HG03139 (cell line): Measurements from ENCODE around the gene CDH2.

Source experiments
- ATAC-seq: cut with Tn5 transposase; IDR thresholded peaks from one replicate; pipeline ENCODE4 v1.9.1; 2021; ENCODE audit not compliant: unreplicated experiment

CDH2 gene

DNA sequence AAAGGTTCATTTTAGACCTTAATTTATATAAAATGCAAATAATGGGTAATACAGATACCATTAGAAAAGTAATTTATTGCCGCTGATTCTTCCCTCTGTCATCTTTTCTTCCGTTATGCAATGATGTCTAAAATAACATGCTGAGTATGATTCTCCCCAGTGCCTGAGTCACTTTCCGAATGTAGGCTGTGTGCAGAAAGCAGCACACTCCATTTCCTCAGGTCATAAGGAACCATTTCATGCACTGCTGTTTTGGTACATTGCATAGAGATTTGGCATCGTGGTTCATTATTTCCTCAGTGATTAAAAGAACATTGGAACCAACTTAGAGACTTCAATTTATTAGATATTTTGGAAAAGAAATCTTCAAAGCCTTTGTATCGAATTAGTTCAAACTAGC is 173.5 kb downstream of the CDH2 start:
- no peak for ATAC-seq

GRCh38 chr18:28002841-28003240 is 174.1 kb downstream of the CDH2 start:
- ATAC-seq, result no peak

- ATAC-seq, result no peak
Observed at GRCh38 chr18:27996801-27997272, 180.1 kb downstream of the CDH2 start.

GRCh38 chr18:27995770-27996502 is 181.0 kb downstream of the CDH2 start:
- ATAC-seq, result no peak

DNA sequence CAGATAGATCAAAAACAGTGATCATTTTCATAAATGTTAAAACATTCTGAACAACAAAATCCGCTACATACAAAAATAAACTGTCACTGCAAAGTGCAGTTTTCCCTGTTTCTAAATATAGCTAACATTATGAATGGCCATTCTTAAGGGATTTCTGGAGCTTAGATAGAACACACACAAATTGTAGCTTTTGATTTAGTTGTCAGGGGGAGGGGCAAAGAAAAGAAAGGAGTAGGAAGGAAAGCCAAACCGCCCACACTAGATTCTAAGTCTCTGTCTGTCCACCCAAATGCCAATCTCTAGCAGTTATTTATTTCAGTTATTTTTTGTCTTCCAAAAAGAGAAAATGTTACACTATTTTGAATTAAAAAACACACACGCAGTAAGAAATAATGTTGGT is 182.4 kb downstream of the CDH2 start:
- no peak for ATAC-seq

- ATAC-seq, result no peak
Observed at GRCh38 chr18:27991391-27991790, 185.5 kb downstream of the CDH2 start.

GRCh38 chr18:27985832-27986231 is 191.1 kb downstream of the CDH2 start:
- no peak for ATAC-seq

DNA sequence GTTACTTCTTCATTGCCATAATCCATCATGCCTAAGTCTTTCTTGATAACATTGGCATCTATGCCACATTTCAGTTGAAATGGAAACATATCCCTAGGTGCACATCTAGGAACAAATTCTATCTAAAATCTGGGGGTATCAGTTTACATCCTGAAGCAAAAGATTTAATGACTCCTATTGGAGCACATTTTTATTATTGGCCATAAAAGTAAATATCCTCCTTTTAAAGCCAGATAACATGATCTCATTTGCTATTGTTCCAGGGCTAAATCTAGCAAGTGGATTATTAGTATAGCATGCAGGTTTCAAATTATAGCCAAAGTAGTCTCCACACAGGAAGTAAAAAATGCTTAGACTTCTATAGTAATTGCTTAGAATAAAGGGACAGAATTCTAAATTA is 193.2 kb downstream of the CDH2 start:
- ATAC-seq, result no peak

DNA sequence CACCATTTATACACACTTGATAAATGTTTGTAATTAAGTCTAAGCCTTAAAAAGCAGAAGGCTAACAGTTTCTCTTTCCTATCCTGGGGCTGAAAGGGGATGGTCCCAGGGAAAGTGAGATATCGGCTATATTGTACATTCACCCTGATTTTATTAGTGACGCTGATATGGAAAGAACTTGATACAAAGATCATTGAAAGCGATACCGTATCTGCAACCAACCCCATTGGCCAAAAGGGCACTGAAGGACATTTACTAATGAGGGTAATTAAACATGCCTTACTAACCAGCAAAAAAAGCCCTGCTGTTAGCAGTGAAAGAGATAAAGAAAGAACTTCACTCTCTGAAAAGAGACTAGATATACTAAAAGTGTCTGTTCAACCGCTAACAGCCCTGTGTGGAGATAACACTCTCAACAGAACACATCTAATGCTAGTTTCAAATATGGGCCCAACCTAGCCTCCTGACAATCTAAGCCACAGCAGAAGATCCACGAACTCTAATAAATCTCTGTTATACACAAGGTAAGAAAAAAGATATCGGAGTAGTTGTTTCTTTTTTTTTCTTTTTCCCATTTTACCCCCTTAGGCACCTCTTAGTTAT is 200.0 kb downstream of the CDH2 start:
- no peak for ATAC-seq

- ATAC-seq, result no peak
Observed at GRCh38 chr18:27970321-27970720, 206.6 kb downstream of the CDH2 start.

DNA sequence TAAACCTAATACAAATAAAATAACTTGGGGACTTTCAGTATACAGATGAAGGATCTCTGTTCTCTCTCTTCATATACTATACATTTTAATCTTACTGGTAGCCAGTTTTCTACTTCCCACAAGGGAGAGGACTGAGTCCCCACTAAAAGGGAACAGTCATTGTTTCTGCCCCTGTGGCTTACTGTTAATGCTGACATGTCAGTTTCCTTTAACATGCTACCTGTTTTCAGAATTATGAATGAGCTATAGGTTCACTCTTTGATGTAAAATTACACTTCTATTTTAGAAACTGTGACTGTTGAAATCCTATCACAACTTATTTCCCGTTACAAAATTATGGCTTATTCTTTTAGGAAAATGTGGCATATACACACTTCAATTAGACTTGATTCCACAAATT is 207.7 kb downstream of the CDH2 start:
- no peak for ATAC-seq

DNA sequence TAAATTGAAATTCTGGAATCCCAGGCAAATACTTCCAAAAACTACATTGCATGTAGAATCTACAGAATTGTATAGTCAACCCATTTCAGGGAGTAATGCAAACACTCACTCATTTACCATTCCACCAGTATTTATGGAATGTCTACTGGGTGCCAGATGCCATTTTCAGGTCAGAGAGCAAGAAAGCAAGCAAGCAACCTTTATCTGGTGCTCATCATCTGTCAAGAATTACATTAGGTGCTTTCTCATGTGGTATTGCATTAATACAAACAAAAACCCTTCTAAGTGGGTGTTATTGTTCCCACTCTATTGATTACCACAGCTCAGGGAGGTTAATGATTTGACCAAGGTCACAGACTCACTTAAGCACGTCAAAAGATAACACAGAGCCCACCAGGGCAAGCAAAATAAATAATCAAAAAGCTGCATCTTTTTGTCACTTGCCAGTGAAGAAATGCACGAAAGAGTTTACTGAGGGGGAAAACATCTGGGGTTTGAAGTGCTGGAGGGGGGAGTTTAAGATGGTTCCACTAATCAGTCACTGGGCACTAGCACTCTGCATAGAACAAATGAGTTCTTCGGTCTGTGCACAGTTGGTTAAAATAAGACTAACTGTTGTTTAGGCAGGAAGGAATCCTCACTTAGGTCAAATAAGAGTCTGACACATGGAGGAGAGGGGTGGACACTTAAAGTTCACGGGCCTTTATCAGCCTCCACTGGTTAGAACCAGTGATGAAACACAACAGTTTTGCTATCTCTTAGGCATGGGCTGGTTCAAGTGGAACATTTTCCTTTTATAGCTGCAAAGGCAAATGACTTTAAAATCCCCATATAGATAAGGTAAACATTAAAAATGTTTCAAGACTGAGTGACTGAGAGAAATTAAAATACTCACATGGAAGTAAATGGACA is 208.8 kb downstream of the CDH2 start:
- ATAC-seq, result no peak

DNA sequence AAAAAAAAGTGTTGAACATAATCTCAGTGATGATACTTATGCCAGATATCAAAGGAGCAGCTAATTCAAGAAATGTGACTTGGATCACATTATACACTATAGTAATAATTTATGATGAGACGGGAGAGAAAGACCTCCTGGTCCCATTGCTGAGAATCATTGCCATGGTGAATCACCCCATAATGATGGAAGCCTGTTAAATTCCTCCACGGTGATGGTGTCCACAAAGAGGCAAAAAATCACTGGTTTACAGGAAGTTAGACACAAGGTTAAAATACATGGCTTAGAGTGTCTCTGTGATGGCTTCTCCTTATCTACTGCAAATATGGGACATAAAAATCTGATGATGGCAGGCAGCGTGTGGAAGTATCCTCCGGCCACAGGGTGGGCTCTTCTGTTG is 210.0 kb downstream of the CDH2 start:
- ATAC-seq, result no peak

DNA sequence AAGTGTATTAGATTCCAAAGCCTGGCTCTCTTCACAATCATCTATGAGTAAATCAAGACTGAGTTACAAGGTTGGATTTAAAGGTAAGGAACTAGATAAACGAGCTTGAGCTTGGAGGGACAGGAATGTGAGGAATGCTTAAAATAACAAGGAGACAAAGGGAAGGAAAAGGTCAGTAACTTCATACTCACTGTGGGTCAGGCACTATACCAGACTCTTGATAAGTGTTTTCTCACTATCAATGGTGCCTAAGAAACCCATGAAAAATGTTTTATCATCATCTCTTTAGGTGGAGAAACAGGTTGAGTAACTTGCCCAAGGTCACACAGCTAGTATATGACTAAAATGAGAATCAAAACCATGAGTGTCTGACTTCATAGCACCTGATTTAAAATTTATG is 212.1 kb downstream of the CDH2 start:
- no peak for ATAC-seq

- ATAC-seq, result no peak
Observed at GRCh38 chr18:27959101-27959500, 217.8 kb downstream of the CDH2 start.

- no peak for ATAC-seq
Observed at GRCh38 chr18:27956001-27956640, 220.8 kb downstream of the CDH2 start.

- no peak for ATAC-seq
Observed at GRCh38 chr18:27954226-27954625, 222.7 kb downstream of the CDH2 start.

GRCh38 chr18:27952741-27953140 is 224.2 kb downstream of the CDH2 start:
- ATAC-seq, result no peak

DNA sequence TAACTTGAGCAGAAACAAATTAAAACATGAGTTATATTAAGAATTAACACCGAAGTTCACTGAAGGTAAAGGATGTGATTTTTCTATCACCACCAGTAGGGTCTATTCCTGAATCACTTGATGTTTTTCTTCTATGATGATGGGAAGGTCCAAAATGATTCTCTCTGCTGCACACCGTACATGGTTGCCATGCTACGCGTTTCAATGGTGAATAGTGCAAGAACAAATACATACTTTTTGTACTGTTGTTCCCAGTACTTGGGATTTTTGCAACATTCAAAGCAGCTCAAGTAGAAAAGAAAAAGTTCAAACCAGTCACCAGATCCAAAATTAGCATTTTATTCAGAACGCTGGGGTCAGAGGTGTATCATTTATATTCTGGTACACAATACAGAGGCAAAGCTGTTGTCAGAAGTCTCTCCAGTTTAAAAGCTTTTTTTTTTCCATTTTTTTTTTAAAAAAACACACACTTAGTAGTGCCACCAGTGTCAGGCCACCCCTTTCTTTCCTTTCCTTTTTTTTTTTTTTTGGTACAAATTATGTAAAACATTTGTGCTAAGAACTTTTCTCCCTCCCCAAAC is 226.2 kb downstream of the CDH2 start:
- no peak for ATAC-seq

DNA sequence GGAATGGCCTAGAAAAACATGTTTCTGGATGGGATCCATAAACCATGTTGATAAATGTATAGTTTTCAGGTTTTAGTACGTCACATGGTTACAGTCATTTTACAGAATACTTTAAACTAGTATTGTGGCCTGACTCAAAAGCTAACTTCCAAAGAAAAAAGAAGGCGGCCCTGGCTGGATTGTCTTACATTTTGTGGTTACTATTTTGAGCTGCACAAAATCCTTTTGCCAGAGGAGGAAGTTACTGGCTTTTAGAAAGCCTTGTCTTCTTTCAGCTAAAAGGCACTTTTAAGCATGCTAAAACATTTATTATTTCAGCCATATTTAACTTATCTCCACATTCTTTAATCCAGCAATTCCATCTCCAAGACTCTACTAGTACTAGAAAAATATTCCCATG is 227.9 kb downstream of the CDH2 start:
- ATAC-seq, result no peak

- no peak for ATAC-seq
Observed at GRCh38 chr18:27942706-27943105, 234.2 kb downstream of the CDH2 start.
